Psoas muscle (tissue), 8 donors: ENCODE results near the gene CD44. TPM values are rescaled to one million over a fixed set of nuclear protein-coding genes. Genes with fewer than 3 reads are reported as not detected.

Experiments
- ATAC-seq, 4 donors: fragments of 200-7000 bp; cut with Tn5 transposase; one replicate each; pipeline ENCODE4 v1.9.1; 2020; ENCODE audit warnings: moderate library complexity in 3 of 4, mild to moderate bottlenecking in 2 of 4
- DNase-seq, 2 donors: peaks; one replicate each; pipeline ENCODE4 v3.0.0-alpha.2; 2020
- H3K27ac ChIP-seq: fragments of 200-600 bp; one replicate; pipeline ENCODE4 v1.8.0; 2022
- H3K27me3 ChIP-seq, 3 donors: fragments of 200-600 bp in 1 of 3; one replicate each; pipeline versions ENCODE4 v1.6.1 to v1.8.0; 2013 to 2022; ENCODE audit warnings: low read length in 2 of 3, mild to moderate bottlenecking in 2 of 3, moderate library complexity in 1 of 3; ENCODE audit not compliant: insufficient read depth in 3 of 3
- H3K36me3 ChIP-seq, 2 donors: fragments of 200-600 bp in 1 of 2; one replicate each; pipeline versions ENCODE4 v1.6.1 to v1.8.0; 2013 to 2022; ENCODE audit warnings: low read depth in 1 of 2, mild to moderate bottlenecking in 1 of 2, moderate library complexity in 1 of 2; ENCODE audit not compliant: insufficient read depth in 1 of 2
- H3K4me1 ChIP-seq: fragments of 200-600 bp; one replicate; pipeline ENCODE4 v1.8.0; 2022
- H3K4me3 ChIP-seq: fragments of 200-600 bp; one replicate; pipeline ENCODE4 v1.8.0; 2022; ENCODE audit warnings: mild to moderate bottlenecking
- H3K9me3 ChIP-seq: fragments of 200-600 bp; one replicate; pipeline ENCODE4 v1.8.0; 2022
- CTCF ChIP-seq: fragments of 200-600 bp; IDR thresholded peaks from one replicate; pipeline ENCODE4 v1.8.0; 2022; ENCODE audit warnings: antibody characterized with exemption
- WGBS, 3 donors: extraction: QIAGEN DNeasy Blood & Tissue Kit; methylation state at CpG; one replicate each; pipeline versions ENCODE4 v1.1.6 to v1.1.7; 2013; 5-methylcytosine and 5-hydroxymethylcytosine counted together
- intact Hi-C, 2 donors: fragments of 100-400 bp; cut with DNase I; formaldehyde crosslinking; loops; one replicate each; pipeline versions ENCODE4 v1.11.0 to v1.14.2; 2022
- polyA plus RNA-seq, 3 donors: library from polyadenylated mRNA; stranded (reverse); fragments of 200-250 nt; gene quantifications; one replicate each; pipeline ENCODE4 v1.2.3, GENCODE V29; 2013
- total RNA-seq, 4 donors: library from RNA; stranded (reverse); fragmentation: NEBNext Ultra II Directional in 2 of 4; extraction: Animal tissue kit (Norgen Biotek cat#: 25700) in 2 of 4; gene quantifications; one replicate each; pipeline versions ENCODE4 v1.2.1 to v1.2.4, GENCODE V29; 2021 to 2023
- donor health status: healthy with polysubstance abuse.
- donor health status: DM: no; HTN: no; CAD: no; lungs with moderate emphysema.
- donor health status: Bipolar disorder and iron deficiency.
- donor health status: healthy.
- donor health status: DM: yes; HTN: yes; CAD: no.
- donor health status: DM: no; HTN: no; CAD: no.
- donor health status: DM: no; HTN: no; CAD: no.
- donor health status: DM: yes; HTN: yes; CAD: no.

CD44 gene
- total and polyA plus RNA-seq, 7 donors: 3.4 to 35.4 (median 23.2) TPM

- Histone ChIP-seq H3K9me3 (no peaks in the 10 kb centered on the region), H3K4me1 (no peaks in the 10 kb centered on the region), H3K27ac (no peak overlapping the region), H3K27me3 (no peaks in the 10 kb centered on the region), H3K36me3 (peaks cover 0 to 2% of the 10 kb centered on the region in 2 donors), H3K4me3 (no peak overlapping the region)
- intact Hi-C loops: no loop called here
- no peak for TF ChIP-seq CTCF
- 61 to 74% (median 67%) methylated on average over 1 of the region's 1 CpG for WGBS, 3 donors
- no peak for ATAC-seq
- no peak for DNase-seq
Observed at GRCh38 chr11:35151241-35151640, 12.3 kb downstream of the CD44 start.

- intact Hi-C loops: no loop called here
- ATAC-seq: no peak
Observed at GRCh38 chr11:35151683-35152280, 12.8 kb downstream of the CD44 start.

GRCh38 chr11:35152575-35152974 lies 13.6 kb downstream of the CD44 start:
- no peaks in the 10 kb centered on the region for H3K9me3 ChIP-seq
- TF ChIP-seq CTCF: no peak
- ATAC-seq (no peak), DNase-seq (no peak)
- no peak overlapping the region for H3K27ac ChIP-seq
- no peak overlapping the region for H3K4me3 ChIP-seq
- 95 to 96% (median 96%) methylated on average over 3 of the region's 3 CpGs for WGBS, 3 donors
- intact Hi-C loops: no loop called here
- H3K27me3 ChIP-seq: no peaks in the 10 kb centered on the region
- no peaks in the 10 kb centered on the region for H3K36me3 ChIP-seq
- no peaks in the 10 kb centered on the region for H3K4me1 ChIP-seq

More at GRCh38 chr11:35151683-35152280, 12.8 kb downstream of the CD44 start:
- no peak overlapping the region for H3K4me3 ChIP-seq
- no peak for TF ChIP-seq CTCF
- no peak for DNase-seq
- peaks cover 0 to 2% of the 10 kb centered on the region in 2 donors for H3K36me3 ChIP-seq
- H3K4me1 ChIP-seq: no peaks in the 10 kb centered on the region
- no peak overlapping the region for H3K27ac ChIP-seq
- WGBS, 3 donors: 46 to 52% (median 47%) methylated on average over 3 of the region's 3 CpGs
- H3K9me3 ChIP-seq: no peaks in the 10 kb centered on the region
- H3K27me3 ChIP-seq: no peaks in the 10 kb centered on the region

GRCh38 chr11:35153280-35153679 lies 14.3 kb downstream of the CD44 start:
- Histone ChIP-seq H3K4me1 (no peaks in the 10 kb centered on the region), H3K27me3 (no peaks in the 10 kb centered on the region), H3K9me3 (no peaks in the 10 kb centered on the region), H3K27ac (no peak overlapping the region), H3K4me3 (no peak overlapping the region), H3K36me3 (no peaks in the 10 kb centered on the region)
- ATAC-seq: no peak
- intact Hi-C loops: no loop called here
- DNase-seq: no peak
- no peak for TF ChIP-seq CTCF
- WGBS, 3 donors: 91 to 94% (median 93%) methylated on average over 2 of the region's 2 CpGs

- intact Hi-C loops: no loop called here
- Histone ChIP-seq H3K4me3 (no peak overlapping the region), H3K27me3 (no peaks in the 10 kb centered on the region), H3K9me3 (no peaks in the 10 kb centered on the region), H3K27ac (no peak overlapping the region), H3K36me3 (no peaks in the 10 kb centered on the region), H3K4me1 (peaks cover 8% of the 10 kb centered on the region)
- ATAC-seq: no peak
- 96 to 100% (median 100%) methylated on average over 1 of the region's 1 CpG for WGBS, 3 donors
- DNase-seq: no peak
- TF ChIP-seq CTCF: no peak
Observed at GRCh38 chr11:35154952-35155351, 16.0 kb downstream of the CD44 start.
